GM12878 (cell line): ENCODE data around the gene CNST. TPM values are rescaled to one million over a fixed set of nuclear protein-coding genes. Genes with fewer than 3 reads are reported as not detected.

Experiments
- ATAC-seq: fragments of 200-7000 bp; cut with Tn5 transposase; 3 replicates; pipeline ENCODE4 v1.9.1; 2020; ENCODE audit warnings: mild to moderate bottlenecking, moderate library complexity
- BruUV-seq: library from RNA; stranded (reverse); fragments of 400-500 nt; replicated peaks from 2 replicates; lab custom pipeline; 2021; lab: Mats Ljungman, UMichigan
- CTCF ChIA-PET: fragments of 300-600 bp; sonication (Branson Sonifier 250); formaldehyde crosslinking; extraction: SDS; loops from one replicate; lab custom pipeline; 2021; ENCODE audit warnings: inconsistent platforms; lab: Yijun Ruan, JAX
- POLR2A ChIA-PET: fragments of 350-600 bp; formaldehyde crosslinking; extraction: SDS; loops from one replicate; lab custom pipeline; 2021; ENCODE audit warnings: inconsistent platforms; lab: Charles Lee
- RAD21 ChIA-PET: fragments of 300-600 bp; sonication (Branson Sonifier 250); formaldehyde crosslinking; loops from one replicate; lab custom pipeline; 2023; ENCODE audit warnings: antibody characterized with exemption; ENCODE audit not compliant: unreplicated experiment; lab: Charles Lee
- SMC1A ChIA-PET: fragments of 300-600 bp; sonication (Branson Sonifier 250); formaldehyde crosslinking; loops from one replicate; lab custom pipeline; 2023; ENCODE audit not compliant: unreplicated experiment, uncharacterized antibody; lab: Charles Lee
- DNase-seq: peaks from one replicate; pipeline ENCODE4 v3.0.0-alpha.2; 2011; ENCODE audit warnings: low read depth, low spot score
- FAIRE-seq: peaks from 3 replicates; lab custom pipeline; 2011; peaks lifted over from hg19 to GRCh38; lab: Jason Lieb, UNC
- H2AFZ ChIP-seq: 2 replicates; pipeline ENCODE4 v1.6.0; 2011; ENCODE audit warnings: low read depth, low read length, control low read depth; ENCODE audit not compliant: control insufficient read depth
- H3K27ac ChIP-seq: 2 replicates; pipeline ENCODE4 v1.5.1; 2011; ENCODE audit warnings: control low read depth; ENCODE audit not compliant: control insufficient read depth, insufficient read depth
- H3K27me3 ChIP-seq, 2 experiments: replicated peaks in 1 of 2; 2 replicates each; pipeline versions ENCODE4 v1.6.0 to v1.6.1; 2011; ENCODE audit warnings: low read length in 1 of 2; ENCODE audit not compliant: control insufficient read depth in 2 of 2, insufficient read depth in 2 of 2
- H3K36me3 ChIP-seq, 2 experiments: 2 replicates each; pipeline ENCODE4 v1.5.1; 2011; ENCODE audit warnings: low read length in 1 of 2; ENCODE audit not compliant: control insufficient read depth in 2 of 2, insufficient read depth in 2 of 2
- H3K4me1 ChIP-seq: 2 replicates; pipeline ENCODE4 v1.6.1; 2011; ENCODE audit warnings: mild to moderate bottlenecking, low read length, moderate library complexity, mixed read lengths; ENCODE audit not compliant: control insufficient read depth, insufficient read depth
- H3K4me2 ChIP-seq: 2 replicates; pipeline ENCODE4 v1.6.0; 2011; ENCODE audit warnings: control low read depth; ENCODE audit not compliant: control insufficient read depth, insufficient read depth
- H3K4me3 ChIP-seq: fragments of 200-600 bp; sonication (generic); 2 replicates; pipeline ENCODE4 v1.5.1; 2016
- H3K79me2 ChIP-seq: 2 replicates; pipeline ENCODE4 v1.6.0; 2011; ENCODE audit warnings: low read length; ENCODE audit not compliant: control insufficient read depth, insufficient read depth
- H3K9ac ChIP-seq: 2 replicates; pipeline ENCODE4 v1.8.0; 2011; ENCODE audit warnings: low read length, control low read depth, mixed read lengths; ENCODE audit not compliant: control insufficient read depth, insufficient read depth
- H3K9me3 ChIP-seq: replicated peaks from 3 replicates; pipeline ENCODE4 v1.5.1; 2011; ENCODE audit warnings: mild to moderate bottlenecking, low read length; ENCODE audit not compliant: control insufficient read depth, insufficient read depth
- H4K20me1 ChIP-seq: 2 replicates; pipeline ENCODE4 v1.6.0; 2011; ENCODE audit not compliant: control insufficient read depth, insufficient read depth
- CREM ChIP-seq: IDR thresholded peaks from 2 replicates; pipeline ENCODE4 v1.6.1; 2014; ENCODE audit warnings: antibody characterized with exemption, low read depth
- IKZF1 ChIP-seq: fragments of 450-650 bp; conservative IDR thresholded peaks from 2 replicates; pipeline ENCODE4 v1.6.1; 2017; ENCODE audit warnings: antibody characterized with exemption, mild to moderate bottlenecking
- LARP7 ChIP-seq: fragments of 450-650 bp; IDR thresholded peaks from 2 replicates; pipeline ENCODE4 v1.6.1; 2017; ENCODE audit warnings: mild to moderate bottlenecking
- MYC ChIP-seq: IDR thresholded peaks from 2 replicates; pipeline ENCODE4 v1.6.1; 2011; ENCODE audit warnings: mild to moderate bottlenecking, low read length, moderate library complexity, inconsistent platforms; ENCODE audit not compliant: insufficient read depth, insufficient replicate concordance, insufficient read length, severe bottlenecking
- NR2C1 ChIP-seq: fragments of 450-650 bp; IDR thresholded peaks from 2 replicates; pipeline ENCODE4 v1.6.1; 2017; ENCODE audit warnings: antibody characterized with exemption, mild to moderate bottlenecking, moderate library complexity
- NR2F1 ChIP-seq: fragments of 450-650 bp; conservative IDR thresholded peaks from 2 replicates; pipeline ENCODE4 v1.6.1; 2017; ENCODE audit warnings: mild to moderate bottlenecking
- RAD51 ChIP-seq: fragments of 450-650 bp; IDR thresholded peaks from 2 replicates; pipeline ENCODE4 v1.6.1; 2016; ENCODE audit warnings: moderate library complexity, mild to moderate bottlenecking, inconsistent platforms
- RCOR1 ChIP-seq: conservative IDR thresholded peaks from 2 replicates; pipeline ENCODE4 v1.6.1; 2012; ENCODE audit warnings: low read depth, low read length, improper control_type of control experiment
- SIX5 ChIP-seq: IDR thresholded peaks from 2 replicates; pipeline ENCODE4 v1.6.1; 2011; ENCODE audit warnings: mild to moderate bottlenecking, low read depth, low read length, moderate library complexity; ENCODE audit not compliant: severe bottlenecking
- SKIL ChIP-seq: fragments of 450-650 bp; IDR thresholded peaks from 2 replicates; pipeline ENCODE4 v1.6.1; 2017; ENCODE audit warnings: mild to moderate bottlenecking, low read depth, inconsistent platforms; ENCODE audit not compliant: poor library complexity, severe bottlenecking
- ZBED1 ChIP-seq: IDR thresholded peaks from 2 replicates; pipeline ENCODE4 v1.6.1; 2016; ENCODE audit warnings: borderline replicate concordance
- ZNF687 ChIP-seq: fragments of 450-650 bp; IDR thresholded peaks from 2 replicates; pipeline ENCODE4 v1.6.1; 2017; ENCODE audit warnings: mild to moderate bottlenecking, moderate library complexity
- WGBS: methylation state at CpG from one replicate; pipeline ENCODE4 v1.1.6; 2016; ENCODE audit warnings: low lambda C conversion rate; ENCODE audit not compliant: insufficient replicate concordance, insufficient coverage; ENCODE audit errors: missing lambda C conversion rate; 5-methylcytosine and 5-hydroxymethylcytosine counted together
- in situ Hi-C: fragments of 300-500 bp; cut with MboI; formaldehyde crosslinking; loops from 9 replicates; pipeline ENCODE4 v1.14.3; 2018; ENCODE audit warnings: mixed read lengths
- intact Hi-C: fragments of 100-400 bp; cut with micrococcal nuclease; formaldehyde crosslinking; loops from one replicate; pipeline ENCODE4 v1.14.2; 2022; ENCODE audit not compliant: unreplicated experiment
- polyA plus RNA-seq, 11 experiments: library from polyadenylated mRNA; depleted of rRNA in 4 of 11; unstranded in 6 of 11; stranded (reverse) in 5 of 11; fragments of >200 nt; fragmentation: Nextera tagmentation in 4 of 11; fragmentation: Illumina TruSeq in 1 of 11; extraction: Ambion mirVana in 4 of 11; extraction: Trizol in 1 of 11; gene quantifications; 1 replicate in 1 of 11; 2 replicates in 10 of 11; pipeline versions ENCODE4 v1.2.1 to v1.2.3, GENCODE V29; 2011 to 2016; ENCODE audit warnings: inconsistent platforms in 2 of 11, missing spikeins in 2 of 11, low read depth in 1 of 11
- total RNA-seq, 4 experiments: library from RNA; depleted of rRNA in 3 of 4; stranded (reverse); fragments of >200 nt in 3 of 4; fragmentation: Illumina TruSeq in 1 of 4; extraction: Trizol in 1 of 4; gene quantifications; 2 replicates each; pipeline versions ENCODE4 v1.2.1 to v1.2.3, GENCODE V29; 2013 to 2021

CNST gene
- total and polyA plus RNA-seq, 10 of the 15 experiments (the other 5 are each of a cell fraction or from before 2014, with no cell fraction given) = 4.8 to 16.2 (median 12.3) TPM

GRCh38 chr1:246708166-246708565 is 141.9 kb downstream of the CNST start:
- TF ChIP-seq MYC = no peak
- no peak for TF ChIP-seq NR2C1
- TF ChIP-seq, all 136 proteins: peak for 0
- Histone ChIP-seq H4K20me1 (no peaks in the 10 kb centered on the region), H3K9me3 (no peaks in the 10 kb centered on the region; the same call in 2 of the 3 replicates), H3K4me2 (no peak overlapping the region), H3K79me2 (no peaks in the 10 kb centered on the region), H3K4me3 (no peak overlapping the region), H3K4me1 (no peaks in the 10 kb centered on the region), H3K27ac (no peak overlapping the region), H3K36me3 (no peaks in the 10 kb centered on the region), H3K9ac (no peak overlapping the region), H3K27me3 (no peaks in the 10 kb centered on the region), H2AFZ (no peak overlapping the region)
- ATAC-seq = no peak
- ChIA-PET CTCF (interaction anchor here (0.7 kb wide), 1 partner anchor 19 kb away, joined by 3 read pairs; no protein-coding TSS in a partner anchor), SMC1A (interaction anchor here (0.6 kb wide), 1 partner anchor 229 kb away, joined by 3 read pairs; no protein-coding TSS in a partner anchor), RAD21 (no interaction called here), POLR2A (interaction anchor here (0.5 kb wide), 1 partner anchor 383 kb away, joined by 4 read pairs; no protein-coding TSS in a partner anchor)
- 78% methylated on average over 6 of the region's 6 CpGs for WGBS
- no peak for FAIRE-seq
- in situ Hi-C loops = no loop called here
- DNase-seq = no peak
- intact Hi-C loops = no loop called here
- no TSS peak for BruUV-seq

- no peaks in the 10 kb centered on the region; the same call in 2 of the 3 replicates for H3K9me3 ChIP-seq
- RAD21 ChIA-PET = no interaction called here
- SMC1A ChIA-PET = interaction anchor here (0.9 to 1.0 kb wide), 2 partner anchors 15 to 20 kb away, joined by 3 to 4 read pairs; partner anchors contain the start of gene SCCPDH
- BruUV-seq = no TSS peak
- no peak overlapping the region for H2AFZ ChIP-seq
- DNase-seq = no peak
- no peak for ATAC-seq
- no peaks in the 10 kb centered on the region for H3K79me2 ChIP-seq
- no peak for FAIRE-seq
- H4K20me1 ChIP-seq = no peaks in the 10 kb centered on the region
- no peaks in the 10 kb centered on the region for H3K27me3 ChIP-seq
- intact Hi-C loops = no loop called here
- H3K9ac ChIP-seq = no peak overlapping the region
- no peak overlapping the region for H3K4me3 ChIP-seq
- CTCF ChIA-PET = interaction anchor here (0.9 to 2.2 kb wide), 8 partner anchors 9 to 214 kb away, joined by 3 to 8 read pairs (median 4); partner anchors contain the start of gene SCCPDH
- in situ Hi-C loops = no loop called here
- H3K4me2 ChIP-seq = no peak overlapping the region
- no peaks in the 10 kb centered on the region for H3K4me1 ChIP-seq
- no peak overlapping the region for H3K27ac ChIP-seq
- POLR2A ChIA-PET = no interaction called here
- H3K36me3 ChIP-seq = no peaks in the 10 kb centered on the region
- 60% methylated on average over 4 of the region's 4 CpGs for WGBS
- TF ChIP-seq CREM = no peak
- no peak for TF ChIP-seq NR2F1
- TF ChIP-seq LARP7 = no peak
- TF ChIP-seq SIX5 = no peak
- no peak for TF ChIP-seq ZBED1
- no peak for TF ChIP-seq RAD51
- no peak for TF ChIP-seq IKZF1
- TF ChIP-seq RCOR1 = no peak
- TF ChIP-seq SKIL = no peak
- no peak for TF ChIP-seq ZNF687
Measured at GRCh38 chr1:246709196-246709595, 142.9 kb downstream of the CNST start.
